ENCODE results near the gene SAFB.

- TF ChIP-seq, protein P1, sequence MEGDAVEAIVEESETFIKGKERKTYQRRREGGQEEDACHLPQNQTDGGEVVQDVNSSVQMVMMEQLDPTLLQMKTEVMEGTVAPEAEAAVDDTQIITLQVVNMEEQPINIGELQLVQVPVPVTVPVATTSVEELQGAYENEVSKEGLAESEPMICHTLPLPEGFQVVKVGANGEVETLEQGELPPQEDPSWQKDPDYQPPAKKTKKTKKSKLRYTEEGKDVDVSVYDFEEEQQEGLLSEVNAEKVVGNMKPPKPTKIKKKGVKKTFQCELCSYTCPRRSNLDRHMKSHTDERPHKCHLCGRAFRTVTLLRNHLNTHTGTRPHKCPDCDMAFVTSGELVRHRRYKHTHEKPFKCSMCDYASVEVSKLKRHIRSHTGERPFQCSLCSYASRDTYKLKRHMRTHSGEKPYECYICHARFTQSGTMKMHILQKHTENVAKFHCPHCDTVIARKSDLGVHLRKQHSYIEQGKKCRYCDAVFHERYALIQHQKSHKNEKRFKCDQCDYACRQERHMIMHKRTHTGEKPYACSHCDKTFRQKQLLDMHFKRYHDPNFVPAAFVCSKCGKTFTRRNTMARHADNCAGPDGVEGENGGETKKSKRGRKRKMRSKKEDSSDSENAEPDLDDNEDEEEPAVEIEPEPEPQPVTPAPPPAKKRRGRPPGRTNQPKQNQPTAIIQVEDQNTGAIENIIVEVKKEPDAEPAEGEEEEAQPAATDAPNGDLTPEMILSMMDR (IDR thresholded peaks at IDR 0.05), result no peak
- TF ChIP-seq POLR2A (IDR thresholded peaks at IDR 0.05), result no peak
Observed at GRCh38 chr19:5711025-5711424, 88.1 kb downstream of the SAFB start.

Data from esophagus squamous epithelium (tissue), 4 donors.